Measurements from ENCODE around the gene NFIA.
A peak's percentile ranks its signal among the peaks of the same experiment; 100 is the strongest.
"Not testable (repeated sequence)": the region's sequence is repeated elsewhere in the genome, so short reads cannot be mapped to it uniquely, and the experiment has no call there.

NFIA gene

GRCh38 chr1:61061601-61062000 is 20.8 kb upstream of the NFIA start:
- DNase-seq, result not testable (repeated sequence)

GRCh38 chr1:61064673-61065072 is 17.7 kb upstream of the NFIA start:
- DNase-seq, result no peak

DNA sequence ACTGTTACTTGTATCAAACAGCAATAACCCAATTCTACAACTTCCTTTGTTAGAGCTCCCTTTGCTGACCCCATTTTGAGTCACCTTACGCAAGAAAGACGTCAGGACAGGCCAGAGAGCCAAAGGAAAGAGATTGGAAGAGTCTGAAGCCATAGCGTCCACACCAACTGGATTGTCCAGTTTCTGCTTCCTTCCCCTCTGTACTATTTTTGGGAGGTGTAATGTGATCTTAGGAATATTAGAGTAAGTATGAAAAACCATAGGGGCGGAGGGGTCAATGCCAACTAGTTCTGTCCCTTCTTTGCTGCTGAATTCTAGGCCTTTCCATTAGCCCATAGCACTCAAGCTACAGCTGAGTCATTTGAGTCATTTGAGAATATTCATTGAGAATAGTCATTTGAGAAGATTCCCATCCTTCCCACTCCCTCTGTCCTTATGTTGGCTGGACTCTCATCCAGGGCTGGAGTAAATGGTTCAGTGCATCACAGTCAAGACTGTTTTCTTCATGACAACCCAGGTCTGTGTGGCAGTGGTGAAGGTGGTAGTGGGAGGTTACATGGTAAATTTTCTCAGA is 14.8 kb upstream of the NFIA start:
- DNase-seq, result no peak

DNA sequence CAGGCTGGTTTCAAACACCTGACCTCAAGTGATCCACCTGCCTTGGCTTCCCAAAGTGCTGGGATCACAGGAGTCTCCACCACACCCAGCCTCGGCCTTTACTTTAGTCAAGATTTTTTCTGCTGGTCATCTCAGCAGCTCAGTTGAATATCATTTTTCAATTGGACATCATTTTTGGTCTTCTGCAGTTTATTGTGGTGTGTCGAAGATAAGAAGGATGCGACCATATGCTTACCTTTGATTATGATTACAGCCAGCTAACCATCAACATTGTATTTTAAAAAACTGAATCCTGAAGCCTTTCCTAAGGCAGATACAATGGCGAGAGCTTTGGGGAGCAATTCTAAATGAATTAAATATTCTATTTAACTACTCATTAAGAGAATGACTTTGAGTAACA is 12.3 kb upstream of the NFIA start:
- no peak for DNase-seq

GRCh38 chr1:61071205-61072130 is 10.9 kb upstream of the NFIA start:
- DNase-seq, result no peak

GRCh38 chr1:61073871-61074270 is 8.5 kb upstream of the NFIA start:
- DNase-seq, result no peak

DNA sequence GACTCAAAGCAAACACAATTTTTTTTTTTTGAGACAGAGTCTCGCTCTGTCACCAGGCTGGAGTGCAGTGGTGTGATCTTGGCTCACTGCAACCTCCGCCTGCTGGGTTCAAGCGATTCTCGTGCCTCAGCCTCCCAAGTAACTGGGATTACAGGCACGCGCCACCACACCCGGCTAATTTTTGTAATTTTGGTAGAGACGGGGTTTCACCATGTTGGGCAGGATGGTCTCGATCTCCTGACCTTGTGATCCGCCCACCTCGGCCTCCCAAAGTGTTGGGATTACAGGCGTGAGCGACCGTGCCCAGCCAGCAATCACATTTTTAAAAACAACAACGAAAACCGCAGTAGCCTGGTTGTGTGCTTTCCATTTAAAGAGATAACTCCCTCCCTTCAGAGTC is 6.5 kb upstream of the NFIA start:
- DNase-seq, result not testable (repeated sequence)

- peak; percentile 88 for DNase-seq
Observed at GRCh38 chr1:61076728-61077675, 5.4 kb upstream of the NFIA start.

- DNase-seq, result peak; percentile 98
Observed at GRCh38 chr1:61077676-61078541, 4.5 kb upstream of the NFIA start.

DNA sequence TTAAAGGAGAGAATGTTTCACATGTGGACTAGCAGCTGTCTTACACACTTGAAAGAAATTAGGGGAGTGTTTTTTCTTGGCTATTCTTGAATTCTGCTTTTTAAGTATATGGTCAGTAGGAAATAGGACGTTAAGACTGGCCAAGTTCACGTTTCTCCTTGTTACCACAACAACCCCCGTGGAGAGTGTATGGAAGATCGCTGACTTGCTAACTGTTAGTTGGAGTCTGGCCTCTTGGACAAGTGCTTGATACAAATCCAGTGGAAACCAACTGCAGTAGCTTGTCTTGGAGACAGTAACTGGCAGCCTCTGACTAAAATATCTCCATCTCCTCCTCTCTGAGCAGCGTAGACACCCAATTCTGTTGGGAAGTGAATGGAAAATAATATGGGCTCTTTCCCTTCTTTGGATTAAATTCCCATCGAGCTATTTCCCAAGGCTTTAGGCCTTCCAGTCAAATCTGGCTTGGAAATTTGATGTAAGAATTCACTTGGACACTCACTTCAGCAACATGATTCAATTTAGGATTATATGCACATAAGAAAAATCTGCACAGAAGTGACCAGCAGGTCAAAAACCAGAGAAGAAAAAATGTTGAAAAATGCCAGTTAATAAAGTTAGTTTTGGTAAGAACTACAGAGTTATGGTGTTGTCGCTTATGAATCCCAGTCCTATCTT is 3.6 kb upstream of the NFIA start:
- no peak for DNase-seq

- no peak for DNase-seq
Observed at GRCh38 chr1:61079296-61079897, 3.0 kb upstream of the NFIA start.

DNA sequence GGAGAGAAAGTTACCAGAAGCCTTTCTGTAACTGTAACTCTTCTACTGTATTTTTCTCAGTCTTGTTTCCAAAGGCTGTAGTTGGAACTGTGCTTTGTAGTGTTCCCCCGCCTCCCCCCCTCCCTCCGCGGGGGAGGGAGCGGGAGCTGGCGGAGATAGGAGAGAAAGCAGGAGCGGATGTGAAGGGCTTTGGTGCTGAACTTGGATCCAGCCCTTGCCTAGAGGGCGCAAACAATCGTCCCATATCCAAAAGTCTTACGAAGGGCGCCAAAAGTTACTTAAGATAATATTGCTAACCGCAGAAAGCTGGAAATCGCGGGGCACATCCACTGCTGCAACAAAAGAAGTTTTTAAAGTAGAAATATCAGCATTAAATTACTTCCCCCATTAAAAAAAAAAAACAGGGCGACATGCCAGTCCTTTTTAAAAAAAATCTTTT is 2.4 kb upstream of the NFIA start:
- no peak for DNase-seq

- DNase-seq, result no peak
Observed at GRCh38 chr1:61080413-61081143, 1.8 kb upstream of the NFIA start.

DNA sequence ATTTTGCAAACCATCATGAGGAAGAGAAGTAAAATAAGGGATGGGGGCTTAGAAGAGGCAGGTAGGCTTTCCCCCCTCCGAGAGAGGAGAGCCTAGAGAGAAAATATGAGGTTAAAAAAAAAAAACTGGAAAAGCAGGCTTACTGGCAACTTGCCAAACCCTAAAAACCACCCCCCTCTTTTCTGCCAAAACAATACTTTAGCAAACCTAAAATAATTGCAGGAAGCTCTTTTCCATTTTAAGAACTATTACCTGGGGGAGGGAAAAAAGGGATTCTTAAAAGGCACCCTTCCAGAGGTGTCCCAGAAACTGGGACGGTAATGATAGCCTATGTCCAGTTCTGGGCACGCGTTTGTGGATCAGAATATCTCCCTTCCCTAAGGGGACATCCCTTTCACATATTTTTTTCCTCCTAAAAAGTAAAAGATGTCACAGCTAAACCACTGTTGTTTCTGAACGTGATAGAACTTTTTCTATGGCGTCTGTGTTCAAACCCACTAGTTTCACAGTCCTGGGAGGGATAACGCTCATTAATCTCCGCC is 1.1 kb upstream of the NFIA start:
- DNase-seq, result no peak

GRCh38 chr1:61081686-61082310 is 563 bp upstream of the NFIA start:
- no peak for DNase-seq

GRCh38 chr1:61083013-61083806 is 849 bp downstream of the NFIA start:
- DNase-seq, result no peak

DNA sequence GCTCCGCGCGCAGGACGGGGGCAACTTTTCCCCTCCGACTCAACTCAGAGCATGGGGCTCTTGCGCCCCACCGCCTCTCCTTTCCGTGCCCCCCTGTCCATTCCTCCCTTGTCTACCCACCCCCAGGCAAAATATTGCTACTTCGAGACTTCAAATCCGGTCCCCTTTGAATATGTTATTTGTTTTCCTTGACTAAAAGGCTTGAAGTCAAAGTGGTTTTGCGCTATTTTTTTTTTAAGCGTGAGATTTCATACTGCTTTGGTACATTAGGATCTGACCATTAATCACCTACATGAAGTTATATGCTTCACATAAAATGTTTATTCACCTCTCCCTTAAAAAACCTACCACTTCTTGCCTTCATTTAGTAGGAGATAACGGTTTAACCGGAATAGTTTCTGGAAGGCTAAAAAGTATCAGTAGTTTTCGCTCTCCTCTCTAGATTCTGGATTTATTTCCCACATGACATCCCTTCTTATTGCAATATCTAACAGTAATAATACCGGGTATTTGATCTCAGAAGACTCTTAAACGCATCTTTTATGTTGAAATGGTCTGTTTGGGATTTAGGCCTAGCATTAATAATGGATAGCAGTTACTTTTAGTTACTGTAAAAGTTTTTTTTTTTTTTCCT is 1.6 kb downstream of the NFIA start:
- no peak for DNase-seq

DNA sequence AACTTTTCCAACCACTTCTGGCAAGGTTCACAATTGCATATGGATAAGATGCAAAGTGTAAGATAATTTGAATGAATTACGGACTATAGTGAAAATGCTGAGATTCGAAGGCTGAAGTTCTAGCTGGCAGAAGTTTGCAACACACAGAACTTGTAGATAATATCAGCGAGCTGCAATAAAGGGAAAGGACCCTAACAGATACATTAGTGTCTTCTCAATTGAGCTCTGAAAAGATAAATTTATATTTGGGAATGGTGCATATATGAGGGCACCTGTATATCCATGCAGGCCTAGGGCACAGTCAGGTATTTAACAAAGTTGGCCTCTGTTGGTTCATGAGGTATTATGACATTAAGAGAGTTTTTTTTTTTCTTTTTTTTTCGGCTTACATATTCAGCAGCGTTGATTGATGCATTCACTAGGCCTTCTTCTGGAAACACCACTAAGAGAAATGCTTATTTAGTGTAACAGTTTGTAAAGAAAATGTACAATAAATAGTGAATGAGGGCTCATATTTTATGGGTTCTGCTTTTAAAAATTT is 2.2 kb downstream of the NFIA start:
- no peak for DNase-seq
